ENCODE results near the gene CBX3.

- TF ChIP-seq, protein P1, sequence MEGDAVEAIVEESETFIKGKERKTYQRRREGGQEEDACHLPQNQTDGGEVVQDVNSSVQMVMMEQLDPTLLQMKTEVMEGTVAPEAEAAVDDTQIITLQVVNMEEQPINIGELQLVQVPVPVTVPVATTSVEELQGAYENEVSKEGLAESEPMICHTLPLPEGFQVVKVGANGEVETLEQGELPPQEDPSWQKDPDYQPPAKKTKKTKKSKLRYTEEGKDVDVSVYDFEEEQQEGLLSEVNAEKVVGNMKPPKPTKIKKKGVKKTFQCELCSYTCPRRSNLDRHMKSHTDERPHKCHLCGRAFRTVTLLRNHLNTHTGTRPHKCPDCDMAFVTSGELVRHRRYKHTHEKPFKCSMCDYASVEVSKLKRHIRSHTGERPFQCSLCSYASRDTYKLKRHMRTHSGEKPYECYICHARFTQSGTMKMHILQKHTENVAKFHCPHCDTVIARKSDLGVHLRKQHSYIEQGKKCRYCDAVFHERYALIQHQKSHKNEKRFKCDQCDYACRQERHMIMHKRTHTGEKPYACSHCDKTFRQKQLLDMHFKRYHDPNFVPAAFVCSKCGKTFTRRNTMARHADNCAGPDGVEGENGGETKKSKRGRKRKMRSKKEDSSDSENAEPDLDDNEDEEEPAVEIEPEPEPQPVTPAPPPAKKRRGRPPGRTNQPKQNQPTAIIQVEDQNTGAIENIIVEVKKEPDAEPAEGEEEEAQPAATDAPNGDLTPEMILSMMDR (IDR thresholded peaks at IDR 0.05; ENCODE audit: borderline replicate concordance, extremely low read depth, low read length, poor library complexity, severe bottlenecking): no peak
- TF ChIP-seq EZH2 (IDR thresholded peaks at IDR 0.05; ENCODE audit: borderline replicate concordance, low read depth, low read length, severe bottlenecking): no peak
Observed at GRCh38 chr7:26169271-26169670, 32.3 kb upstream of the CBX3 start.

Measured in DND-41 (cell line).